ENCODE results near the gene STYK1.

DNA sequence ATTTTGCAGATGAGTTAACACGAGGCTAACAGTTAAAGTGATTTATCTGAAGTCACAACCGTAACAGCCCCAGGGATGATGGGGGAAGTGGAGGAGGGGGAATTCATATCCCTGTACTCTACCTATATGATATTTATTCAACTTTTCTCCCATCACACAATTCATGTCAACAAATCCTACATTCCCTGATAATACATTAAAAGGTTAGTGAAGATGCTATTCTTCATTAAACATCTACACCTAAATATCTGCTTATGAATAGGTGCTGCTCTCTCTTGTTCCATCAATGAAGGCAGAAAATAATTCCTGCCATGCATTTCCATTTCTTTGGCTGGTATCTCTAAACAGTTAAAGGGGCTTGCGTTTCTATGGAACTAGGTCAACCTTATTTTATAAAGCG is 42.4 kb upstream of the STYK1 start:
- TF ChIP-seq, protein P1, sequence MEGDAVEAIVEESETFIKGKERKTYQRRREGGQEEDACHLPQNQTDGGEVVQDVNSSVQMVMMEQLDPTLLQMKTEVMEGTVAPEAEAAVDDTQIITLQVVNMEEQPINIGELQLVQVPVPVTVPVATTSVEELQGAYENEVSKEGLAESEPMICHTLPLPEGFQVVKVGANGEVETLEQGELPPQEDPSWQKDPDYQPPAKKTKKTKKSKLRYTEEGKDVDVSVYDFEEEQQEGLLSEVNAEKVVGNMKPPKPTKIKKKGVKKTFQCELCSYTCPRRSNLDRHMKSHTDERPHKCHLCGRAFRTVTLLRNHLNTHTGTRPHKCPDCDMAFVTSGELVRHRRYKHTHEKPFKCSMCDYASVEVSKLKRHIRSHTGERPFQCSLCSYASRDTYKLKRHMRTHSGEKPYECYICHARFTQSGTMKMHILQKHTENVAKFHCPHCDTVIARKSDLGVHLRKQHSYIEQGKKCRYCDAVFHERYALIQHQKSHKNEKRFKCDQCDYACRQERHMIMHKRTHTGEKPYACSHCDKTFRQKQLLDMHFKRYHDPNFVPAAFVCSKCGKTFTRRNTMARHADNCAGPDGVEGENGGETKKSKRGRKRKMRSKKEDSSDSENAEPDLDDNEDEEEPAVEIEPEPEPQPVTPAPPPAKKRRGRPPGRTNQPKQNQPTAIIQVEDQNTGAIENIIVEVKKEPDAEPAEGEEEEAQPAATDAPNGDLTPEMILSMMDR (IDR thresholded peaks at IDR 0.05; ENCODE audit: borderline replicate concordance, extremely low read depth, low read length, poor library complexity, severe bottlenecking): no peak
- no peak for TF ChIP-seq EZH2 (IDR thresholded peaks at IDR 0.05; ENCODE audit: borderline replicate concordance, low read depth, low read length, severe bottlenecking)
